ENCODE results near the gene UCHL5. TPM values are rescaled to one million over a fixed set of nuclear protein-coding genes. Genes with fewer than 3 reads are reported as not detected.

UCHL5 gene
- total RNA-seq, 1 donor from 2014 or later, result 40.9 TPM

DNA sequence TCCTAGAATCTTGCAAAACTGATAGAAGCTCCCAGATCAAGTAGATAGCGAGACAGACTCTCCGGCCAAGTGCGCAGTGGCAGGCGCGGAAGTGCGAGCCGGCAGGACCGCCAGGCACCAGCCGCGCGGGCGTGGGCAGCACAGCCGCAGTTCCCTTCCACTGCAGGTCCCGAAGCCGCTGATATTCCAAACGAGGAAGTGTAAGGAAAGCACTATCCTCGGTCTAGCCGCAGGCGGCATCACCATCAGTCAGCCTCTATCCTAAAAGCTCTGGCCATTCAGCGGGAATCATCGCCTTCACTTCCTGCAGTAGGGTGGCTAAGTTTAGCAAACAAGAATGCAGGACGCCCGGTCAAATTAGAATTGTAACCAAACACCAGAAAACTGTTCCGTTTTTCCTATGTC is 45.3 kb upstream of the UCHL5 start:
- TF ChIP-seq, protein P1, sequence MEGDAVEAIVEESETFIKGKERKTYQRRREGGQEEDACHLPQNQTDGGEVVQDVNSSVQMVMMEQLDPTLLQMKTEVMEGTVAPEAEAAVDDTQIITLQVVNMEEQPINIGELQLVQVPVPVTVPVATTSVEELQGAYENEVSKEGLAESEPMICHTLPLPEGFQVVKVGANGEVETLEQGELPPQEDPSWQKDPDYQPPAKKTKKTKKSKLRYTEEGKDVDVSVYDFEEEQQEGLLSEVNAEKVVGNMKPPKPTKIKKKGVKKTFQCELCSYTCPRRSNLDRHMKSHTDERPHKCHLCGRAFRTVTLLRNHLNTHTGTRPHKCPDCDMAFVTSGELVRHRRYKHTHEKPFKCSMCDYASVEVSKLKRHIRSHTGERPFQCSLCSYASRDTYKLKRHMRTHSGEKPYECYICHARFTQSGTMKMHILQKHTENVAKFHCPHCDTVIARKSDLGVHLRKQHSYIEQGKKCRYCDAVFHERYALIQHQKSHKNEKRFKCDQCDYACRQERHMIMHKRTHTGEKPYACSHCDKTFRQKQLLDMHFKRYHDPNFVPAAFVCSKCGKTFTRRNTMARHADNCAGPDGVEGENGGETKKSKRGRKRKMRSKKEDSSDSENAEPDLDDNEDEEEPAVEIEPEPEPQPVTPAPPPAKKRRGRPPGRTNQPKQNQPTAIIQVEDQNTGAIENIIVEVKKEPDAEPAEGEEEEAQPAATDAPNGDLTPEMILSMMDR (conservative IDR thresholded peaks at IDR 0.05), result no peak
- Mint-ChIP-seq H3K27ac (ENCODE audit: unreplicated experiment) (peak overlapping the region; percentile 59), H3K4me1 (peaks cover 33% of the 10 kb centered on the region), H3K36me3 (ENCODE audit: low read depth) (no peaks in the 10 kb centered on the region), H3K27me3 (ENCODE audit: low read depth) (no peaks in the 10 kb centered on the region), H3K4me3 (peak overlapping the region; percentile 95), H3K9me3 (no peaks in the 10 kb centered on the region)
- DNase-seq (ENCODE audit: low read depth, low spot score), result peak; percentile 16

DNA sequence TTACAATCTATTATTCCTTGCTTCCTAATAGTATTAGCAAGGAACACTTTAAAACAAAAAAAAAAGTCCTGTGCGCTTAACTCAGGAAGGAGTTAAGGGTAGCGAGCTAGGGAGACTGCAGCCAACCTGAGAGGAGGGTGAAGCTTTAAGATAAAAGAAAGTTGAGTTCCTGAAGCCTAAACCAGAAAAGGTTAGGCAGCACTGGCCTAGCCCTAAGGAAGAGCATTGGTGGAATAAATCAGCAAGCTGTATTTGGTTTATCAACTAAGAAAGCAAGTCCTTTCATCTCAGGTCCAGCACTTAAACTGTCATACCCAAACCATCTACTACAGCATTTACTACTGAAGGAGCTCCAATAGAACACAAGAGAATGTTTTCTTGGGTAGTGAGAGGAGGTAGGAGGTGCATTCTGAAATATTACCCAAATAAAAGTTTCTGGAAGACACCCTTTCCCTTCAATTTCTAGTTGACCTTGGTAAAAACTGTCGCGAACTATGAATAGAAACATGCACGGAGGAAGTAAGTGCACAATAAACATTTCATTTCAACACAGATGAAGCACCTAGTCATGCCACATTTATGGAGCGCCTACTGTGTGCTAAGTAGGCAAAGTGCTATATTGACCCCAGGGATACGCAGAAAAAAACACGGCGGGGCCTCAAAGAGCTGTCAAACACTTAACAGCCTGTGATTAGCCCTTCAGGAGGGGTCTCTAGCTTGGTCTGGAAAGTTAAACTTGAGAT is 44.8 kb upstream of the UCHL5 start:
- TF ChIP-seq, protein P1 (conservative IDR thresholded peaks at IDR 0.05), result no peak
- H3K36me3 Mint-ChIP-seq (ENCODE audit: low read depth), result no peaks in the 10 kb centered on the region
- no peak overlapping the region for H3K27ac Mint-ChIP-seq (ENCODE audit: unreplicated experiment)
- no peaks in the 10 kb centered on the region for H3K27me3 Mint-ChIP-seq (ENCODE audit: low read depth)
- H3K4me3 Mint-ChIP-seq, result peak overlapping the region; percentile 95
- H3K9me3 Mint-ChIP-seq, result no peaks in the 10 kb centered on the region
- no peak for DNase-seq (ENCODE audit: low read depth, low spot score)
- peaks cover 33% of the 10 kb centered on the region for H3K4me1 Mint-ChIP-seq

DNA sequence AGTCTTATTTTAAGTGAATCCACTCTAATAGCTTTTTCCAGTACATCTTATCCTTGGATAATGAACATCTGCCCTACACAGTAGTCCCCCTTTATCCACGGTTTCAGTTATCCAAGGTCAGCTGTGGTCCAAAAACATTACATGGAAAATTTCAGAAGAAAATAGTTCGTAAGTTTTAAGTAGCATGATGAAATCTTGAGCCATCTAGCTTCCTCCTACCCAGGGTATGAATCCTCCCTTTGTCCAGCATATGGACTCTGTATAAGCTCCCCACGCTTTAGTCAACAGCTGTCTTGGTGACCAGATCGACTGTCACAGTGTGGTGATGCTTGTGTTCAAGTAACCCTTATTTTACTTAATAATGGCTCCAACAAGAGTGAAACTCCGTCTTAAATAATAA is 43.5 kb upstream of the UCHL5 start:
- Mint-ChIP-seq H3K9me3 (no peaks in the 10 kb centered on the region), H3K4me1 (peaks cover 33% of the 10 kb centered on the region), H3K27me3 (ENCODE audit: low read depth) (no peaks in the 10 kb centered on the region), H3K27ac (ENCODE audit: unreplicated experiment) (no peak overlapping the region), H3K4me3 (peak overlapping the region; percentile 95), H3K36me3 (ENCODE audit: low read depth) (no peaks in the 10 kb centered on the region)
- TF ChIP-seq, protein P1 (conservative IDR thresholded peaks at IDR 0.05), result no peak
- DNase-seq (ENCODE audit: low read depth, low spot score), result no peak

DNA sequence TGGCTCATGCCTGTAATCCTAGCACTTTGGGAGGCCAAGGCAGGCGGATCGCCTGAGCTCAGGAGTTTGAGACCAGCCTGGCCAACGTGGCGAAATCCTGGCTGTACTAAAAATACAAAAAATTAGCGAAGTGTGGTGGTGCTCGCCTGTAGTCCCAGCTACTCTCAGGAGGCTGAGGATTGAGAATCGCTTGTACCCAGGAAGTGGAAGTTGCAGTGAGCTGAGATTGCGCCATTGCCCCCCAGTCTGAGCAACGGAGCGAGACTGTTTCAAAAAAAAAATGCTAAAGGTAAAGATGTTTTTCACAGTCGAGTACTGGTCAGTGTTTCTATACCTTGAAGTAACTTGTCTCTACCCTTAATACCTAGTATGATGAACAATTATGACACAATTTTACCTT is 35.0 kb upstream of the UCHL5 start:
- Mint-ChIP-seq H3K36me3 (ENCODE audit: low read depth) (peaks cover 4% of the 10 kb centered on the region), H3K4me1 (no peaks in the 10 kb centered on the region), H3K27me3 (ENCODE audit: low read depth) (no peaks in the 10 kb centered on the region), H3K9me3 (no peaks in the 10 kb centered on the region), H3K4me3 (no peak overlapping the region), H3K27ac (ENCODE audit: unreplicated experiment) (no peak overlapping the region)
- no peak for DNase-seq (ENCODE audit: low read depth, low spot score)
- TF ChIP-seq, protein P1 (conservative IDR thresholded peaks at IDR 0.05), result no peak

DNA sequence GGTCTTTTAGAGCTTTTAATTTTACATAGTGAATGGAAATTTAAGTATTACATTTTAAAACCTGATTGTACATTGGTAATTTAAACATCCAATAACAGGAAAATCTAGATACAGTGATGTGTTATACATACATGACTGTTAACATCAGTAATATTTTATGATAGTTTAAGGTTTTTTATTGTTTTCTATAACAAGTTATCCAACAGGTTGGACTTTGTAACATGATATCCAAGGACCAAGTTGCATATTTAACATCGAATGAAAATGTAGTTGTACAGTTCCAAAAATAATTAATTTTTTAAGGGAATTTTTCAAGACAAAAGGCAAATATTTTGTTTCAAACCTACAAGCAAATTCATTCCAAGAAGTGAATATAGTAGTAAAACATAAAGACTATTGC is 31.7 kb upstream of the UCHL5 start:
- TF ChIP-seq, protein P1 (conservative IDR thresholded peaks at IDR 0.05), result no peak
- no peak overlapping the region for H3K27ac Mint-ChIP-seq (ENCODE audit: unreplicated experiment)

More for the DNA sequence above, 31.7 kb upstream of the UCHL5 start:
- no peaks in the 10 kb centered on the region for H3K36me3 Mint-ChIP-seq (ENCODE audit: low read depth)
- H3K9me3 Mint-ChIP-seq, result no peaks in the 10 kb centered on the region
- H3K27me3 Mint-ChIP-seq (ENCODE audit: low read depth), result no peaks in the 10 kb centered on the region
- no peaks in the 10 kb centered on the region for H3K4me1 Mint-ChIP-seq
- H3K4me3 Mint-ChIP-seq, result no peak overlapping the region
- DNase-seq (ENCODE audit: low read depth, low spot score), result no peak

Measured in neural crest cell (in vitro differentiated cells).